H1 (cell line): Measurements from ENCODE around the gene DAZAP1. TPM values are rescaled to one million over a fixed set of nuclear protein-coding genes. Genes with fewer than 3 reads are reported as not detected.

Experiments
- CTCF ChIA-PET: fragments of 300-600 bp; sonication (Branson Sonifier 250); formaldehyde crosslinking; loops from one replicate; lab custom pipeline; 2021; ENCODE audit not compliant: partially characterized antibody; lab: Charles Lee
- POLR2A ChIA-PET: fragments of 300-600 bp; sonication (Branson Sonifier 250); formaldehyde crosslinking; loops from one replicate; lab custom pipeline; 2021; ENCODE audit warnings: inconsistent platforms; ENCODE audit not compliant: partially characterized antibody; lab: Charles Lee
- DNase-seq, 2 experiments: peaks; one replicate each; pipeline versions ENCODE4 v3.0.0 to v3.0.0-alpha.2; 2010 to 2022; ENCODE audit warnings: low spot score in 2 of 2, low read depth in 1 of 2, mixed read lengths in 1 of 2
- FAIRE-seq: peaks from 2 replicates; lab custom pipeline; 2011; peaks lifted over from hg19 to GRCh38; lab: Jason Lieb, UNC
- H2AFZ ChIP-seq: 2 replicates; pipeline ENCODE4 v1.8.1; 2012; ENCODE audit warnings: low read length, inconsistent platforms
- H2AK5ac ChIP-seq: 2 replicates; pipeline ENCODE4 v1.6.1; 2013; ENCODE audit warnings: low read depth, low read length
- H2BK120ac ChIP-seq: replicated peaks from 2 replicates; pipeline ENCODE3; 2013; ENCODE audit warnings: low read depth, low read length, inconsistent platforms
- H2BK12ac ChIP-seq: 2 replicates; pipeline ENCODE4 v1.6.1; 2013; ENCODE audit warnings: low read depth, low read length
- H2BK15ac ChIP-seq: 2 replicates; pipeline ENCODE4 v1.6.1; 2013; ENCODE audit warnings: low read length
- H2BK20ac ChIP-seq: 2 replicates; pipeline ENCODE4 v1.6.1; 2013; ENCODE audit warnings: low read length
- H2BK5ac ChIP-seq: 2 replicates; pipeline ENCODE4 v1.6.1; 2013; ENCODE audit warnings: low read depth, low read length
- H3K14ac ChIP-seq: 2 replicates; pipeline ENCODE4 v1.6.1; 2013; ENCODE audit warnings: inconsistent platforms; ENCODE audit not compliant: insufficient read length
- H3K18ac ChIP-seq: 2 replicates; pipeline ENCODE4 v1.6.1; 2013; ENCODE audit warnings: low read length; ENCODE audit errors: extremely low read depth
- H3K23ac ChIP-seq: 2 replicates; pipeline ENCODE4 v1.6.1; 2013; ENCODE audit warnings: inconsistent platforms; ENCODE audit not compliant: insufficient read length
- H3K23me2 ChIP-seq: 2 replicates; pipeline ENCODE4 v1.6.1; 2013; ENCODE audit warnings: low read depth, low read length
- H3K27ac ChIP-seq: 2 replicates; pipeline ENCODE4 v1.6.1; 2011; ENCODE audit warnings: low read depth, low read length, inconsistent platforms
- H3K27me3 ChIP-seq, 4 experiments: replicated peaks in 1 of 4; 1 replicate in 1 of 4; 2 replicates in 3 of 4; pipeline versions ENCODE4 v1.6.1 to v1.8.1; 2011 to 2013; ENCODE audit warnings: low read length in 3 of 4, mild to moderate bottlenecking in 3 of 4, inconsistent platforms in 2 of 4, mixed read lengths in 2 of 4, moderate library complexity in 1 of 4; ENCODE audit not compliant: control insufficient read depth in 3 of 4, insufficient read depth in 3 of 4; ENCODE audit errors: extremely low read depth in 1 of 4
- H3K36me3 ChIP-seq, 4 experiments: 2 replicates each; pipeline versions ENCODE4 v1.6.1 to v1.8.1; 2011 to 2013; ENCODE audit warnings: mild to moderate bottlenecking in 4 of 4, low read length in 3 of 4, moderate library complexity in 2 of 4, control low read depth in 1 of 4, inconsistent platforms in 1 of 4; ENCODE audit not compliant: insufficient read depth in 4 of 4, control insufficient read depth in 2 of 4
- H3K4ac ChIP-seq: replicated peaks from 2 replicates; pipeline ENCODE3; 2013; ENCODE audit warnings: low read length, low read depth, mixed read lengths, inconsistent platforms; ENCODE audit not compliant: insufficient read length
- H3K4me1 ChIP-seq, 4 experiments: replicated peaks in 1 of 4; 1 replicate in 1 of 4; 2 replicates in 3 of 4; pipeline versions ENCODE4 v1.6.1 to v1.8.1; 2011 to 2013; ENCODE audit warnings: low read length in 3 of 4, inconsistent platforms in 2 of 4, mixed read lengths in 1 of 4; ENCODE audit not compliant: insufficient read depth in 4 of 4, control insufficient read depth in 3 of 4
- H3K4me2 ChIP-seq, 2 experiments: 2 replicates each; pipeline versions ENCODE4 v1.6.1 to v1.8.1; 2011 to 2013; ENCODE audit warnings: low read depth in 2 of 2, low read length in 2 of 2, control low read depth in 1 of 2, inconsistent platforms in 1 of 2, mild to moderate bottlenecking in 1 of 2; ENCODE audit not compliant: insufficient read depth in 1 of 2
- H3K4me3 ChIP-seq, 4 experiments: fragments of 200-600, 300-600 bp in 1 of 4; sonication (generic), shearing (Covaris generic), sonication (Bioruptor Twin) in 1 of 4; 2 replicates each; pipeline versions ENCODE4 v1.5.1 to v1.8.1; 2011 to 2016; ENCODE audit warnings: low read length in 4 of 4, low read depth in 3 of 4, control low read depth in 2 of 4, inconsistent platforms in 2 of 4, mild to moderate bottlenecking in 2 of 4, mixed read lengths in 1 of 4, moderate library complexity in 1 of 4; ENCODE audit not compliant: insufficient read depth in 2 of 4; ENCODE audit errors: extremely low read depth in 1 of 4
- H3K56ac ChIP-seq: replicated peaks from 2 replicates; pipeline ENCODE3; 2013; ENCODE audit warnings: low read depth, mild to moderate bottlenecking, mixed read lengths, low read length, inconsistent platforms; ENCODE audit not compliant: insufficient read length
- H3K79me1 ChIP-seq: 2 replicates; pipeline ENCODE4 v1.6.1; 2013; ENCODE audit warnings: low read depth, low read length, control low read depth
- H3K79me2 ChIP-seq, 2 experiments: 2 replicates each; pipeline versions ENCODE4 v1.6.1 to v1.8.1; 2012 to 2013; ENCODE audit warnings: low read length in 2 of 2, mild to moderate bottlenecking in 2 of 2, inconsistent platforms in 1 of 2; ENCODE audit not compliant: insufficient read depth in 2 of 2, control insufficient read depth in 1 of 2
- H3K9ac ChIP-seq, 4 experiments: replicated peaks in 1 of 4; 1 replicate in 1 of 4; 2 replicates in 3 of 4; pipeline versions ENCODE4 v1.6.1 to v1.8.1; 2011 to 2013; ENCODE audit warnings: low read depth in 3 of 4, low read length in 3 of 4, control low read depth in 2 of 4, mild to moderate bottlenecking in 2 of 4, moderate library complexity in 2 of 4, inconsistent platforms in 1 of 4; ENCODE audit errors: extremely low read depth in 1 of 4
- H3K9me3 ChIP-seq, 2 experiments: 2 replicates each; pipeline versions ENCODE4 v1.6.1 to v1.8.1; 2012 to 2013; ENCODE audit warnings: mild to moderate bottlenecking in 2 of 2, moderate library complexity in 2 of 2, control low read depth in 1 of 2, inconsistent platforms in 1 of 2, low read depth in 1 of 2, low read length in 1 of 2, mixed read lengths in 1 of 2; ENCODE audit not compliant: insufficient read depth in 2 of 2
- H4K20me1 ChIP-seq, 2 experiments: replicated peaks in 1 of 2; 2 replicates each; pipeline versions ENCODE3 to v1.8.1; 2011 to 2013; ENCODE audit warnings: inconsistent platforms in 2 of 2, low read length in 2 of 2, mild to moderate bottlenecking in 1 of 2; ENCODE audit not compliant: insufficient read depth in 2 of 2, control insufficient read depth in 1 of 2
- H4K5ac ChIP-seq: 2 replicates; pipeline ENCODE4 v1.6.1; 2013; ENCODE audit warnings: low read length, low read depth, mixed read lengths, inconsistent platforms; ENCODE audit not compliant: insufficient read length
- H4K8ac ChIP-seq: 2 replicates; pipeline ENCODE4 v1.8.0; 2013; ENCODE audit warnings: mild to moderate bottlenecking, moderate library complexity, low read length, inconsistent platforms; ENCODE audit not compliant: insufficient read depth; ENCODE audit errors: extremely low read depth
- H4K91ac ChIP-seq: replicated peaks from 2 replicates; pipeline ENCODE3; 2013; ENCODE audit warnings: low read length, mixed read lengths, inconsistent platforms; ENCODE audit not compliant: insufficient read length
- BRCA1 ChIP-seq: IDR thresholded peaks from 2 replicates; pipeline ENCODE4 v1.6.1; 2012; ENCODE audit warnings: low read depth, low read length, improper control_type of control experiment
- MAX ChIP-seq: IDR thresholded peaks from 2 replicates; pipeline ENCODE4 v1.6.1; 2012; ENCODE audit warnings: inconsistent platforms
- POU5F1 ChIP-seq: IDR thresholded peaks from 2 replicates; pipeline ENCODE4 v1.6.1; 2011; ENCODE audit warnings: low read depth, mild to moderate bottlenecking, low read length, moderate library complexity
- RNF2 ChIP-seq: fragments of 200-900, 300-1000 bp; sonication (generic); IDR thresholded peaks from 2 replicates; pipeline ENCODE4 v1.7.1; 2016; ENCODE audit warnings: borderline replicate concordance, low read depth, mild to moderate bottlenecking, antibody characterized with exemption, low read length; ENCODE audit not compliant: poor library complexity, severe bottlenecking; ENCODE audit errors: missing control alignments
- WGBS, 2 experiments: shearing (Covaris generic) in 1 of 2; methylation state at CpG; one replicate each; pipeline versions ENCODE4 v1.1.6 to v1.1.7; 2013 to 2015; ENCODE audit warnings: low lambda C conversion rate in 2 of 2, mixed read lengths in 2 of 2, inconsistent platforms in 1 of 2, low coverage in 1 of 2, missing lambda C conversion rate in 1 of 2; ENCODE audit not compliant: insufficient replicate concordance in 2 of 2, insufficient coverage in 1 of 2, insufficient read length in 1 of 2; ENCODE audit errors: extremely low coverage in 1 of 2, missing lambda C conversion rate in 1 of 2; 5-methylcytosine and 5-hydroxymethylcytosine counted together
- polyA plus RNA-seq, 7 experiments: library from polyadenylated mRNA; depleted of rRNA in 3 of 7; stranded (reverse) in 5 of 7; unstranded in 2 of 7; fragments of >200 nt in 5 of 7; fragments of 200-250 nt in 2 of 7; gene quantifications; 1 replicate in 5 of 7; 2 replicates in 1 of 7; 4 replicates in 1 of 7; pipeline versions ENCODE4 v1.2.1 to v1.2.3, GENCODE V29; 2011 to 2013; ENCODE audit warnings: missing spikeins in 2 of 7, mixed read lengths in 2 of 7
- total RNA-seq: library from RNA; stranded (reverse); fragmentation: NEBNext Ultra II Directional; extraction: Animal tissue kit (Norgen Biotek cat#: 25700); gene quantifications from 2 replicates; pipeline ENCODE4 v1.2.1, GENCODE V29; 2021

Gene DAZAP1
- total and polyA plus RNA-seq, 2 of the 8 experiments (the other 6 are each of a cell fraction or from before 2014, with no cell fraction given): 79.6 to 341 TPM

- no peak overlapping the region for H3K4me2 ChIP-seq
- H3K4ac ChIP-seq: no peak overlapping the region
- H4K8ac ChIP-seq: no peak overlapping the region
- CTCF ChIA-PET: interaction anchor here (0.6 kb wide), 1 partner anchor 623 kb away, joined by 3 read pairs; no protein-coding TSS in a partner anchor
- H3K23ac ChIP-seq: no peak overlapping the region
- no peak overlapping the region for H2BK5ac ChIP-seq
- H2BK20ac ChIP-seq: no peak overlapping the region
- POLR2A ChIA-PET: interaction anchor here (0.8 to 1.3 kb wide), 5 partner anchors 19 to 107 kb away, joined by 3 to 9 read pairs (median 3); partner anchors contain the start of gene CIRBP
- TF ChIP-seq POU5F1 (no peak), BRCA1 (no peak), MAX (no peak), RNF2 (no peak)
- H3K18ac ChIP-seq: no peak overlapping the region
- H2BK120ac ChIP-seq: no peak overlapping the region
- 98% methylated on average over 17 of the region's 17 CpGs; no CpG with 5 or more reads in 1 of the 2 experiments for WGBS, 2 experiments
- FAIRE-seq (no peak), DNase-seq (no peak)
- no peaks in the 10 kb centered on the region for H3K23me2 ChIP-seq
- H2AK5ac ChIP-seq: no peak overlapping the region
- no peak overlapping the region for H4K91ac ChIP-seq
- H3K79me2 ChIP-seq: no peaks in the 10 kb centered on the region
- H2BK15ac ChIP-seq: no peak overlapping the region
- H3K9me3 ChIP-seq: no peaks in the 10 kb centered on the region
- peaks cover 0 to 3% (median 1%) of the 10 kb centered on the region in 4 experiments; a peak in 2 of 7 replicates for H3K4me1 ChIP-seq
- H3K4me3 ChIP-seq: no peak overlapping the region
- H4K20me1 ChIP-seq: peaks cover 0 to 11% of the 10 kb centered on the region in 2 experiments
- no peak overlapping the region for H3K27ac ChIP-seq
- no peak overlapping the region for H2AFZ ChIP-seq
- H3K36me3 ChIP-seq: peaks cover 4 to 32% (median 18%) of the 10 kb centered on the region in 4 experiments; a peak in 7 of 8 replicates
- H3K14ac ChIP-seq: no peak overlapping the region
- H3K27me3 ChIP-seq: no peaks in the 10 kb centered on the region
- no peak overlapping the region for H2BK12ac ChIP-seq
- H3K79me1 ChIP-seq: no peaks in the 10 kb centered on the region
- H3K9ac ChIP-seq: no peak overlapping the region
- no peak overlapping the region for H3K56ac ChIP-seq
- H4K5ac ChIP-seq: no peak overlapping the region
Measured at GRCh38 chr19:1376415-1376805, 31.0 kb upstream of the DAZAP1 start.
